ENCODE measurements around the gene ATP2C1.

Gene ATP2C1

GRCh38 chr3:130870423-130870822 lies 23.5 kb upstream of the ATP2C1 start:
- Histone ChIP-seq H3K9me2 (replicated peaks; ENCODE audit: low read depth, low read length) (no peaks in the 10 kb centered on the region), H3K4me1 (ENCODE audit: insufficient read depth, low read length, poor library complexity, severe bottlenecking) (no peaks in the 10 kb centered on the region), H3K36me3 (ENCODE audit: insufficient read depth, low read length) (peaks cover 10% of the 10 kb centered on the region; the same call in 1 of the 2 replicates), H3K9me3 (ENCODE audit: insufficient read depth, low read depth, low read length) (no peaks in the 10 kb centered on the region), H3K9ac (ENCODE audit: low read depth, low read length, poor library complexity, severe bottlenecking) (no peak overlapping the region), H3K4me2 (ENCODE audit: low read depth, low read length, poor library complexity, severe bottlenecking) (no peak overlapping the region), H3K79me2 (ENCODE audit: insufficient read depth, low read length) (peaks cover 64% of the 10 kb centered on the region), H2AFZ (ENCODE audit: low read length) (no peak overlapping the region), H4K20me1 (ENCODE audit: insufficient read depth, low read length, poor library complexity, severe bottlenecking) (peaks cover 2% of the 10 kb centered on the region), H3K27me3 (ENCODE audit: insufficient read depth, low read length, poor library complexity, severe bottlenecking) (no peaks in the 10 kb centered on the region), H3F3A (ENCODE audit: low read depth) (no peaks in the 10 kb centered on the region), H3K4me3 (ENCODE audit: low read length, poor library complexity, severe bottlenecking) (no peak overlapping the region)
- TF ChIP-seq CTCF (conservative IDR thresholded peaks at IDR 0.05; ENCODE audit: low read length) (no peak), EZH2phosphoT487 (IDR thresholded peaks at IDR 0.05; ENCODE audit: borderline replicate concordance) (no peak)

GRCh38 chr3:130876594-130876993 lies 17.3 kb upstream of the ATP2C1 start:
- TF ChIP-seq CTCF (conservative IDR thresholded peaks at IDR 0.05; ENCODE audit: low read length) (no peak), EZH2phosphoT487 (IDR thresholded peaks at IDR 0.05; ENCODE audit: borderline replicate concordance) (no peak)
- Histone ChIP-seq H3F3A (ENCODE audit: low read depth) (0 out of 2 replicates have a peak, but pooled peaks cover 3% of the 10 kb centered on the region), H2AFZ (ENCODE audit: low read length) (no peak overlapping the region), H3K9me3 (ENCODE audit: insufficient read depth, low read depth, low read length) (peaks cover 23% of the 10 kb centered on the region), H3K27me3 (ENCODE audit: insufficient read depth, low read length, poor library complexity, severe bottlenecking) (no peaks in the 10 kb centered on the region), H3K36me3 (ENCODE audit: insufficient read depth, low read length) (peaks cover 5% of the 10 kb centered on the region), H3K4me3 (ENCODE audit: low read length, poor library complexity, severe bottlenecking) (no peak overlapping the region), H4K20me1 (ENCODE audit: insufficient read depth, low read length, poor library complexity, severe bottlenecking) (peaks cover 2% of the 10 kb centered on the region), H3K4me1 (ENCODE audit: insufficient read depth, low read length, poor library complexity, severe bottlenecking) (no peaks in the 10 kb centered on the region), H3K4me2 (ENCODE audit: low read depth, low read length, poor library complexity, severe bottlenecking) (no peak overlapping the region), H3K9ac (ENCODE audit: low read depth, low read length, poor library complexity, severe bottlenecking) (no peak overlapping the region), H3K9me2 (replicated peaks; ENCODE audit: low read depth, low read length) (no peaks in the 10 kb centered on the region), H3K79me2 (ENCODE audit: insufficient read depth, low read length) (peaks cover 79% of the 10 kb centered on the region)

- TF ChIP-seq CTCF (conservative IDR thresholded peaks at IDR 0.05; ENCODE audit: low read length) (no peak), EZH2phosphoT487 (IDR thresholded peaks at IDR 0.05; ENCODE audit: borderline replicate concordance) (no peak)
- H3F3A ChIP-seq (ENCODE audit: low read depth), result 0 out of 2 replicates have a peak, but pooled peaks cover 3% of the 10 kb centered on the region
- peaks cover 23% of the 10 kb centered on the region for H3K9me3 ChIP-seq (ENCODE audit: insufficient read depth, low read depth, low read length)
- H4K20me1 ChIP-seq (ENCODE audit: insufficient read depth, low read length, poor library complexity, severe bottlenecking), result no peaks in the 10 kb centered on the region
- H3K9ac ChIP-seq (ENCODE audit: low read depth, low read length, poor library complexity, severe bottlenecking), result no peak overlapping the region
- no peaks in the 10 kb centered on the region for H3K9me2 ChIP-seq (replicated peaks; ENCODE audit: low read depth, low read length)
- H3K4me2 ChIP-seq (ENCODE audit: low read depth, low read length, poor library complexity, severe bottlenecking), result no peak overlapping the region
- no peaks in the 10 kb centered on the region for H3K27me3 ChIP-seq (ENCODE audit: insufficient read depth, low read length, poor library complexity, severe bottlenecking)
- H3K36me3 ChIP-seq (ENCODE audit: insufficient read depth, low read length), result peaks cover 5% of the 10 kb centered on the region
- no peaks in the 10 kb centered on the region for H3K4me1 ChIP-seq (ENCODE audit: insufficient read depth, low read length, poor library complexity, severe bottlenecking)
- no peak overlapping the region for H2AFZ ChIP-seq (ENCODE audit: low read length)
- peaks cover 85% of the 10 kb centered on the region for H3K79me2 ChIP-seq (ENCODE audit: insufficient read depth, low read length)
- H3K4me3 ChIP-seq (ENCODE audit: low read length, poor library complexity, severe bottlenecking), result no peak overlapping the region
Measured at GRCh38 chr3:130878464-130878863, 15.4 kb upstream of the ATP2C1 start.
